Suprapubic skin (tissue), 4 donors: ENCODE data around the gene HDAC11. TPM values are rescaled to one million over a fixed set of nuclear protein-coding genes. Genes with fewer than 3 reads are reported as not detected.
"Not testable (repeated sequence)": the region's sequence is repeated elsewhere in the genome, so short reads cannot be mapped to it uniquely, and the experiment has no call there.

Experiments used
- DNase-seq, 2 donors: peaks; one replicate each; pipeline ENCODE4 v3.0.0-alpha.2; 2019; ENCODE audit warnings: low spot score in 2 of 2
- H3K27ac ChIP-seq: fragments of 200-600 bp; sonication (generic); one replicate; pipeline ENCODE4 v1.5.1; 2019
- H3K27me3 ChIP-seq: fragments of 200-600 bp; sonication (generic); one replicate; pipeline ENCODE4 v1.5.1; 2019
- H3K36me3 ChIP-seq: fragments of 200-600 bp; sonication (generic); one replicate; pipeline ENCODE4 v1.5.1; 2019
- H3K4me1 ChIP-seq: fragments of 200-600 bp; sonication (generic); one replicate; pipeline ENCODE4 v1.5.1; 2019
- H3K4me3 ChIP-seq: fragments of 200-600 bp; sonication (generic); one replicate; pipeline ENCODE4 v1.5.1; 2019; ENCODE audit warnings: mild to moderate bottlenecking
- H3K9me3 ChIP-seq: fragments of 200-600 bp; sonication (generic); one replicate; pipeline ENCODE4 v1.5.1; 2019
- EP300 ChIP-seq: sonication (generic); formaldehyde crosslinking; IDR thresholded peaks from one replicate; pipeline ENCODE4 v1.6.1; 2017; ENCODE audit warnings: antibody characterized with exemption
- POLR2A ChIP-seq, 2 donors: fragments of 450-650 bp; IDR thresholded peaks; one replicate each; pipeline ENCODE4 v1.6.1; 2017; ENCODE audit warnings: antibody characterized with exemption in 2 of 2, mild to moderate bottlenecking in 2 of 2, moderate library complexity in 2 of 2
- POLR2AphosphoS5 ChIP-seq, 3 donors: sonication (generic); formaldehyde crosslinking; IDR thresholded peaks; one replicate each; pipeline ENCODE4 v1.6.1; 2017; ENCODE audit warnings: antibody characterized with exemption in 3 of 3
- WGBS: methylation state at CpG from one replicate; pipeline ENCODE4 v1.1.5; 2018; 5-methylcytosine and 5-hydroxymethylcytosine counted together
- total RNA-seq, 4 donors: library from RNA; depleted of rRNA; stranded (reverse); fragments of >200 nt; gene quantifications; one replicate each; pipeline ENCODE4 v1.1.0, GENCODE V29; 2016
- TF ChIP-seq, protein P1 (sequence below), 2 donors: fragments of 200-600 bp in 1 of 2; fragments of 450-650 bp in 1 of 2; sonication (generic) in 1 of 2; IDR thresholded peaks; one replicate each; pipeline ENCODE4 v1.5.1; 2016 to 2019; ENCODE audit warnings: antibody characterized with exemption in 2 of 2, mild to moderate bottlenecking in 1 of 2, moderate library complexity in 1 of 2

Gene HDAC11
- total RNA-seq, 4 donors from 2014 or later, result 16.7 to 28.3 (median 27.5) TPM

GRCh38 chr3:13521309-13521708, 41.2 kb downstream of the HDAC11 start:
- H3K4me1 ChIP-seq, result peaks cover 49% of the 10 kb centered on the region
- no peaks in the 10 kb centered on the region for H3K27me3 ChIP-seq
- H3K4me3 ChIP-seq, result no peak overlapping the region
- DNase-seq, result no peak
- 60% methylated on average over 6 of the region's 6 CpGs for WGBS
- H3K27ac ChIP-seq, result no peak overlapping the region
- H3K36me3 ChIP-seq, result no peaks in the 10 kb centered on the region
- no peaks in the 10 kb centered on the region for H3K9me3 ChIP-seq
- TF ChIP-seq EP300 (no peak), POLR2AphosphoS5 (IDR thresholded peaks at IDR 0.05) (no peak), POLR2A (IDR thresholded peaks at IDR 0.05) (no peak)
- TF ChIP-seq, protein P1, sequence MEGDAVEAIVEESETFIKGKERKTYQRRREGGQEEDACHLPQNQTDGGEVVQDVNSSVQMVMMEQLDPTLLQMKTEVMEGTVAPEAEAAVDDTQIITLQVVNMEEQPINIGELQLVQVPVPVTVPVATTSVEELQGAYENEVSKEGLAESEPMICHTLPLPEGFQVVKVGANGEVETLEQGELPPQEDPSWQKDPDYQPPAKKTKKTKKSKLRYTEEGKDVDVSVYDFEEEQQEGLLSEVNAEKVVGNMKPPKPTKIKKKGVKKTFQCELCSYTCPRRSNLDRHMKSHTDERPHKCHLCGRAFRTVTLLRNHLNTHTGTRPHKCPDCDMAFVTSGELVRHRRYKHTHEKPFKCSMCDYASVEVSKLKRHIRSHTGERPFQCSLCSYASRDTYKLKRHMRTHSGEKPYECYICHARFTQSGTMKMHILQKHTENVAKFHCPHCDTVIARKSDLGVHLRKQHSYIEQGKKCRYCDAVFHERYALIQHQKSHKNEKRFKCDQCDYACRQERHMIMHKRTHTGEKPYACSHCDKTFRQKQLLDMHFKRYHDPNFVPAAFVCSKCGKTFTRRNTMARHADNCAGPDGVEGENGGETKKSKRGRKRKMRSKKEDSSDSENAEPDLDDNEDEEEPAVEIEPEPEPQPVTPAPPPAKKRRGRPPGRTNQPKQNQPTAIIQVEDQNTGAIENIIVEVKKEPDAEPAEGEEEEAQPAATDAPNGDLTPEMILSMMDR (IDR thresholded peaks at IDR 0.05), result no peak

- H3K36me3 ChIP-seq, H3K9me3 ChIP-seq, H3K27me3 ChIP-seq, DNase-seq, H3K27ac ChIP-seq, H3K4me3 ChIP-seq: not testable (repeated sequence)
- peaks cover 49% of the 10 kb centered on the region for H3K4me1 ChIP-seq
- WGBS, result 100% methylated on average over 2 of the region's 2 CpGs
These were observed 41.6 kb downstream of the HDAC11 start for GRCh38 chr3:13521749-13522148.

- no peak overlapping the region for H3K4me3 ChIP-seq
- no peak overlapping the region for H3K27ac ChIP-seq
- 85% methylated on average over 5 of the region's 5 CpGs for WGBS
- no peaks in the 10 kb centered on the region for H3K27me3 ChIP-seq
- DNase-seq, result no peak
- H3K4me1 ChIP-seq, result peaks cover 46% of the 10 kb centered on the region
- no peaks in the 10 kb centered on the region for H3K9me3 ChIP-seq
- no peaks in the 10 kb centered on the region for H3K36me3 ChIP-seq
- TF ChIP-seq EP300 (no peak), POLR2A (IDR thresholded peaks at IDR 0.05) (no peak), POLR2AphosphoS5 (IDR thresholded peaks at IDR 0.05) (no peak)
- TF ChIP-seq, protein P1 (IDR thresholded peaks at IDR 0.05), result no peak
These were observed 42.1 kb downstream of the HDAC11 start for GRCh38 chr3:13522236-13522635.

GRCh38 chr3:13524979-13525669, 45.0 kb downstream of the HDAC11 start:
- Histone ChIP-seq H3K27me3 (no peaks in the 10 kb centered on the region), H3K27ac (peak overlapping the region; percentile 89), H3K4me1 (peaks cover 31% of the 10 kb centered on the region), H3K36me3 (no peaks in the 10 kb centered on the region), H3K9me3 (no peaks in the 10 kb centered on the region), H3K4me3 (no peak overlapping the region)
- no peak for DNase-seq
- WGBS, result 72% methylated on average over 10 of the region's 10 CpGs
- TF ChIP-seq EP300 (no peak), POLR2A (IDR thresholded peaks at IDR 0.05) (no peak), POLR2AphosphoS5 (IDR thresholded peaks at IDR 0.05) (no peak)
- TF ChIP-seq, protein P1 (IDR thresholded peaks at IDR 0.05), result no peak

- TF ChIP-seq, protein P1 (IDR thresholded peaks at IDR 0.05), result no peak
- no peak for TF ChIP-seq EP300
- no peak for TF ChIP-seq POLR2A (IDR thresholded peaks at IDR 0.05)
- TF ChIP-seq POLR2AphosphoS5 (IDR thresholded peaks at IDR 0.05), result no peak
- no peaks in the 10 kb centered on the region for H3K27me3 ChIP-seq
- H3K9me3 ChIP-seq, result no peaks in the 10 kb centered on the region
- WGBS, result 57% methylated on average over 19 of the region's 20 CpGs
- no peak overlapping the region for H3K4me3 ChIP-seq
- H3K27ac ChIP-seq, result peak overlapping the region; percentile 89
- peaks cover 40% of the 10 kb centered on the region for H3K4me1 ChIP-seq
- no peaks in the 10 kb centered on the region for H3K36me3 ChIP-seq
- no peak for DNase-seq
These were observed 45.9 kb downstream of the HDAC11 start for GRCh38 chr3:13525827-13526625.
